Dendritic cell treated with granulocyte-macrophage colony-stimulating factor and Interleukin-4, amounts not matched to agents 40 ng/mL and 50 ng/mL, for 4 days (primary cell): ENCODE results near the gene C20orf144.
A peak's percentile ranks its signal among the peaks of the same experiment; 100 is the strongest.
"Not testable (repeated sequence)": the region's sequence is repeated elsewhere in the genome, so short reads cannot be mapped to it uniquely, and the experiment has no call there.

ENCODE experiments used
- H3K27ac Mint-ChIP-seq: one replicate; pipeline ENCODE4 v1.8.0; 2022; ENCODE audit warnings: mild to moderate bottlenecking, mixed read lengths
- H3K27me3 Mint-ChIP-seq: one replicate; pipeline ENCODE4 v1.8.0; 2022; ENCODE audit warnings: mild to moderate bottlenecking, mixed read lengths
- H3K36me3 Mint-ChIP-seq: one replicate; pipeline ENCODE4 v1.8.0; 2022; ENCODE audit warnings: low read depth, mixed read lengths
- H3K4me1 Mint-ChIP-seq: one replicate; pipeline ENCODE4 v1.8.0; 2022; ENCODE audit warnings: low read depth, mixed read lengths
- H3K4me3 Mint-ChIP-seq: one replicate; pipeline ENCODE4 v1.8.0; 2022; ENCODE audit warnings: mild to moderate bottlenecking, moderate library complexity, mixed read lengths
- H3K9me3 Mint-ChIP-seq: one replicate; pipeline ENCODE4 v1.8.0; 2022; ENCODE audit warnings: mixed read lengths
- intact Hi-C: fragments of 100-400 bp; cut with micrococcal nuclease; formaldehyde crosslinking; loops from one replicate; pipeline ENCODE4 v1.15.0; 2022

Gene C20orf144

GRCh38 chr20:33694639-33695012 lies 32.5 kb downstream of the C20orf144 start:
- Mint-ChIP-seq H3K4me3 (no peak overlapping the region), H3K27me3 (no peaks in the 10 kb centered on the region)

DNA sequence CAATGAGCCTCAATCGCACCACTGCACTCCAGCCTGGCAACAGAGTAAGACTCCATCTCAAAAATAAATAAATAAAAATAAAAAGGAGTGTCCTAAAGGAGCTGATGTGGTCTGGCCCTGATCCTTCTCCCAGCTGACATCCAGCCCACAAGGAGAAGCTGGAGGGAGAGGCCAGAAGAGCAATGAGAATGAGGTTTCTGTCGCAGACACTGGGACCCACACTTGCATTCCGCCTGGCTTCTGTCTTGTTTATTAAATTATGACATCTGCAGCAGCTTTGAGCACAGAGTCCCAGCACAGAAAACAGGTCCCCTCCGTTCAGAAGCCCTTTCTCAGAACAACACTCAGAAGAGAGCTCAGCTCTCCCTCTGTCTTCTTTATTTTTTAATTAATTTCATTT lies 34.3 kb downstream of the C20orf144 start:
- intact Hi-C loops = no loop called here
- H3K4me3 Mint-ChIP-seq = no peak overlapping the region
- peaks cover 13% of the 10 kb centered on the region for H3K9me3 Mint-ChIP-seq
- H3K27ac Mint-ChIP-seq = no peak overlapping the region
- no peaks in the 10 kb centered on the region for H3K36me3 Mint-ChIP-seq
- no peaks in the 10 kb centered on the region for H3K4me1 Mint-ChIP-seq
- H3K27me3 Mint-ChIP-seq = no peaks in the 10 kb centered on the region

More at GRCh38 chr20:33694639-33695012, 32.5 kb downstream of the C20orf144 start:
- H3K36me3 Mint-ChIP-seq = no peaks in the 10 kb centered on the region
- intact Hi-C loops = no loop called here
- peaks cover 5% of the 10 kb centered on the region for H3K9me3 Mint-ChIP-seq
- peaks cover 5% of the 10 kb centered on the region for H3K4me1 Mint-ChIP-seq
- no peak overlapping the region for H3K27ac Mint-ChIP-seq

DNA sequence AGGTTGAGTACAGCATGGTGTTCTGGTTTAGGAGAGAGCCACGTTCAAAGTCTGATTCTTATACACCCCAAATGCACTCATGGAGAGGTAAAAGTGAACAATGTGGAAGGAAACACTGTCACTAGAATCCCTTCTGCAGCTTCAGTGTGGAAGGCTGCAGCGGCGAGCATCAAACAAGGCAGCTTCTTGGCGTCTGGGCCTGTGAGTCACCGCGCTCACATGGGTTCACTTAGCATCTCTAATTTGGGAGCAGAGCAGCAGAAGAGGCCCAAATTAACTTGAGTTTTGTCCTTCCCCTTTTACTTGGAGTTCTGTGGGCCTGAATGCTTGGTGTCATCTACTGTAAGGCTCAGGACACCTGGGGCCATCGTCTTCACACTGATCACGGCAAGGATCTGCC lies 35.0 kb downstream of the C20orf144 start:
- intact Hi-C loops = no loop called here
- peaks cover 13% of the 10 kb centered on the region for H3K9me3 Mint-ChIP-seq
- H3K4me3 Mint-ChIP-seq = no peak overlapping the region
- no peaks in the 10 kb centered on the region for H3K36me3 Mint-ChIP-seq
- peak overlapping the region; percentile 24 for H3K27ac Mint-ChIP-seq
- H3K27me3 Mint-ChIP-seq = no peaks in the 10 kb centered on the region
- H3K4me1 Mint-ChIP-seq = no peaks in the 10 kb centered on the region

DNA sequence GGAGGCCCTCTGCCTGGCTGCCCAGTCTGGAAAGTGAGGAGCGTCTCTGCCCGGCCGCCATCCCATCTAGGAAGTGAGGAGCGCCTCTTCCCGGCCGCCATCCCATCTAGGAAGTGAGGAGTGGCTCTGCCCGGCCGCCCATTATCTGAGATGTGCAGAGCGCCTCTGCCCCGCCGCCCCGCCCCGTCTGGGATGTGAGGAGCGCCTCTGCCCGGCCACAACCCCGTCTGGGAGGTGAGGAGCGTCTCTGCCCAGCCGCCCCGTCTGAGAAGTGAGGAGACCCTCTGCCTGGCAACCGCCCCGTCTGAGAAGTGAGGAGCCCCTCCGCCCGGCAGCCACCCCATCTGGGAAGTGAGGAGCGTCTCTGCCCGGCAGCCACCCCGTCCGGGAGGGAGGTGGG lies 36.8 kb downstream of the C20orf144 start:
- H3K27me3 Mint-ChIP-seq, H3K27ac Mint-ChIP-seq, H3K36me3 Mint-ChIP-seq, H3K4me3 Mint-ChIP-seq, H3K4me1 Mint-ChIP-seq, intact Hi-C loops: not testable (repeated sequence)
- peaks cover 13% of the 10 kb centered on the region for H3K9me3 Mint-ChIP-seq

GRCh38 chr20:33700696-33701441 lies 38.7 kb downstream of the C20orf144 start:
- H3K4me1 Mint-ChIP-seq, H3K27ac Mint-ChIP-seq, intact Hi-C loops, H3K27me3 Mint-ChIP-seq, H3K36me3 Mint-ChIP-seq, H3K4me3 Mint-ChIP-seq: not testable (repeated sequence)
- peaks cover 13% of the 10 kb centered on the region for H3K9me3 Mint-ChIP-seq

GRCh38 chr20:33701629-33702450 lies 39.7 kb downstream of the C20orf144 start:
- Mint-ChIP-seq H3K4me3 (no peak overlapping the region), H3K27me3 (no peaks in the 10 kb centered on the region), H3K4me1 (no peaks in the 10 kb centered on the region), H3K9me3 (peaks cover 13% of the 10 kb centered on the region), H3K36me3 (peaks cover 6% of the 10 kb centered on the region), H3K27ac (no peak overlapping the region)
- intact Hi-C loops = no loop called here

DNA sequence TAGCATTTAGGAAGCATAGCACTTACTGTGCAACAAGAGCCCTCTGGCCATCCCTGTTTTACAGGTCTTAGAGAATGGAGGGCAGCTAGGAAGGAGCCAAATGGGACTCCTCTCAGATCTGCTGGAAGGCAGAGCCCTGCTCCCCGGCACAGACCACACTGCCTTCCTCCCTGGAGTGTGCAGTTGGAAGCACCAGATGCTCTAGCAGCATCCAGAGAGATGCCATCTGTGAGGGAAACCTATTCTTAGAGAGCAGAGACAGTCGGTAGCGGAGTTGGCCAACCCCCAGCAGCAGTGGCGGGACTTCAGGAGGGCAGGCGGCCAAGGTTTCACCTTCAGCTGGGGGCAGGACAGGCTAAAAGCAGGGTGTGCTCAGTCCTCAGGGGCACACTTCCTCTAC lies 40.7 kb downstream of the C20orf144 start:
- Mint-ChIP-seq H3K4me1 (no peaks in the 10 kb centered on the region), H3K27me3 (no peaks in the 10 kb centered on the region), H3K27ac (no peak overlapping the region), H3K9me3 (peaks cover 13% of the 10 kb centered on the region), H3K36me3 (peaks cover 15% of the 10 kb centered on the region), H3K4me3 (no peak overlapping the region)
- intact Hi-C loops = no loop called here

DNA sequence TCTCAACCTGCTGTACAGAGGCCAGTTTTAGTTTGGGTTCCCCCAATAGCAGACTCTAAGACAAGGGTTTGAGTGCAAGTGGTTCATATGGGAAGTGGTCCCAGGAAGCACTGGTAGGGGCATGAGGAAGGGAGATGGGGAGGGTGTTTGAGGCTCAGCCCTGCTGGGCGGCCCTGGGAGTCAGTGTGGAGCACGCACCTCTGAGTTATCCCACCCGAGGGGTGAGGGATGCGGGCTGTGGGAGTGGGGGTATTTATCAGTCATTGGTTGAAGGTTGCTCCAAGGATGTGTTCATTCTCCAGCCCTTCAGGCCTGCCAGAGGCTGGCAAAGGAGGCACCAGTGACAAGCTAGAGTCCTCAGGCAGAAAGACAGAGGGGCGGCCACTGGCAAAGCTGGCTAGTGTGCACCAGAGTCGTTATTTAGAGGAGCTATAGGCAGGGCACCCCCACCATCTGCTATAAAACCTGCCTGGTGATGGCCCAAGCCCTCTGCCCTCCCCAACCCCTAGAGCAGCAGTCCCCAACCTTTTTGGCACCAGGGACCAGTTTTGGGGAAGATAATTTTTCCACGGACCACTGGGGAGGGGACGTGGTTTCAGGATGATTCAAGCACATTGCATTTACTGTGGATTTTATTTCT lies 41.5 kb downstream of the C20orf144 start:
- H3K4me1 Mint-ChIP-seq = no peaks in the 10 kb centered on the region
- H3K4me3 Mint-ChIP-seq = no peak overlapping the region
- H3K27me3 Mint-ChIP-seq = no peaks in the 10 kb centered on the region
- H3K36me3 Mint-ChIP-seq = peaks cover 18% of the 10 kb centered on the region
- peaks cover 10% of the 10 kb centered on the region for H3K9me3 Mint-ChIP-seq
- intact Hi-C loops = no loop called here
- no peak overlapping the region for H3K27ac Mint-ChIP-seq

DNA sequence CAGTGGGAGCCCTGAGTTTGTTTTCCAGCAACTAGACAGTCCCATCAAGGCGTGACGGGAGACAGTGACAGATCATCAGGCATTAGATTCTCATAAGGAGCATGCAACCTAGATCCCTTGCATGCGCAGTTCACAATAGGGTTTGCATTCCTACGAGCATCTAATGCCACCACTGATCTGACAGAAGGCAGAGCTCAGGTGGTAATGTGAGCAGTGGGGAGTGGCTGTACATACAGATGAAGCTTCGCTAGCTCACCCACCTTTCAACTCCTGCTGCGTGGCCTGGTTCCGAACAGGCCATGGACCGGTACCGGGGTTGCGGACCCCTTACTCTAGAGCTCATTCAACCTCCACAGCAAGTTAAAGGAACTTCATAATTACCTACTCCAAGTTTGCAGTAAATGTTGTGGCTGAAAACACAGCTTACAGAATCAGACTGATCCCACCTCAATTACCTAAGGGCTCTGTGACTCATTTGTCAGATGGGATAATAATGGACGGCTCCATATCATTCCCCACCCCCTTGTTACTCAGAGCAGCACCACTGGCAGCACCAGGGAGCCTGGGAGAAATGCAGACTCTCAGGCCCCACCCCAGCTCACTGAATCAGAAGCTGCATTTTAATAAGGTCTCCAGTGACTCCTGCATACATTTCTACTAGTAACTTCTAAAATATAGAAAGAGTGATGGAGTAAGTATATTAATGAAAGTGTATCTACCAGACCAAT lies 42.2 kb downstream of the C20orf144 start:
- Mint-ChIP-seq H3K27me3 (no peaks in the 10 kb centered on the region), H3K4me3 (no peak overlapping the region), H3K36me3 (peaks cover 18% of the 10 kb centered on the region), H3K4me1 (no peaks in the 10 kb centered on the region), H3K27ac (no peak overlapping the region), H3K9me3 (peaks cover 8% of the 10 kb centered on the region)
- intact Hi-C loops = no loop called here

GRCh38 chr20:33707668-33708067 lies 45.5 kb downstream of the C20orf144 start:
- intact Hi-C loops = no loop called here
- Mint-ChIP-seq H3K27me3 (no peaks in the 10 kb centered on the region), H3K27ac (no peak overlapping the region)

DNA sequence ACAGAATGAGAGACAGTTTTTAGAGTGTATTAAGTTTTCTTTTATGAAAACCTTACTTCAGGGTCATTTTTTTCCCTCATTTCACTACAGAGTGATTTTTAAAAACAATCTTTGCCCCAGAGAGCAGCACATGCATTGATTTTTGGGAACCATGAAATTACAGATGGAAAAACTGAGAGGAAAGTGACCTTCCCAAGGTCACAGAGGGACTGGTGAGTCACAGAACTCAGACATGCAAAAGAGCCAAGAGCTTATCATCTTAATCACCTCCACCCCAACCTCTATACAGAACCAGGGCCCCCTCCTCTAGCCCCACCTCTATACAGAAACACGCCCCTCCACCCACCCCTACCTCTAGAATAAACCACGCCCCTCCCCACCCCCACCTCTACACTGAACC lies 47.3 kb downstream of the C20orf144 start:
- Mint-ChIP-seq H3K4me1 (peaks cover 25% of the 10 kb centered on the region), H3K4me3 (no peak overlapping the region), H3K27me3 (no peaks in the 10 kb centered on the region), H3K27ac (peak overlapping the region; percentile 24), H3K9me3 (no peaks in the 10 kb centered on the region), H3K36me3 (peaks cover 63% of the 10 kb centered on the region)
- intact Hi-C loops = no loop called here

More at GRCh38 chr20:33707668-33708067, 45.5 kb downstream of the C20orf144 start:
- H3K4me3 Mint-ChIP-seq = no peak overlapping the region
- H3K4me1 Mint-ChIP-seq = peaks cover 19% of the 10 kb centered on the region
- no peaks in the 10 kb centered on the region for H3K9me3 Mint-ChIP-seq
- peaks cover 46% of the 10 kb centered on the region for H3K36me3 Mint-ChIP-seq

DNA sequence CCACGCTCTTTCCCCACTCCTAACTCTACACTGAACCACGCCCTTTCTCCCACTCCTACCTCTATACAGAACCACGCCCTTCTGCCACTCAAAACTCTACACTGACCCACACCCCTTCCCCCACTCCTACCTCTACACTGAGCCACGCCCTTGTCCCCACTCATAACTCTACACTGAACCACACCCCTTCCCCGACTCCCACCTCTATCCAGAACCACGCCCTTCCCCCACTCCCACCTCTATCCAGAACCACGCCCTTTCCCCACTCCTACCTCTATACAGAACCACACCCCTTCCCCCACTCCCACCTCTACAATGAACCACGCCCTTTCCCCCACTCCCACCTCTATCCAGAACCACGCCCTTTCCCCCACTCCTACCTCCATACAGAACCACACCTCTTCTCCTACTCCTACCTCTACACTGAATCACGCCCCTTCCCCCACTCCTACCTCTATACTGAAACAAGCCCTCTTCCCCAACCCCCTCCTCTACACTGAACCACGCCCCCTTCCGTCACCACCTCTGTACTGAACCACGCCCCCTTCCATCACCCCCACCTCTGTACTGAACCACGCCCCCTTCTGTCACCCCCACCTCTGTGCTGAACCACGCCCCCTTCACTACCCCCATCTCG lies 47.9 kb downstream of the C20orf144 start:
- intact Hi-C loops = no loop called here

DNA sequence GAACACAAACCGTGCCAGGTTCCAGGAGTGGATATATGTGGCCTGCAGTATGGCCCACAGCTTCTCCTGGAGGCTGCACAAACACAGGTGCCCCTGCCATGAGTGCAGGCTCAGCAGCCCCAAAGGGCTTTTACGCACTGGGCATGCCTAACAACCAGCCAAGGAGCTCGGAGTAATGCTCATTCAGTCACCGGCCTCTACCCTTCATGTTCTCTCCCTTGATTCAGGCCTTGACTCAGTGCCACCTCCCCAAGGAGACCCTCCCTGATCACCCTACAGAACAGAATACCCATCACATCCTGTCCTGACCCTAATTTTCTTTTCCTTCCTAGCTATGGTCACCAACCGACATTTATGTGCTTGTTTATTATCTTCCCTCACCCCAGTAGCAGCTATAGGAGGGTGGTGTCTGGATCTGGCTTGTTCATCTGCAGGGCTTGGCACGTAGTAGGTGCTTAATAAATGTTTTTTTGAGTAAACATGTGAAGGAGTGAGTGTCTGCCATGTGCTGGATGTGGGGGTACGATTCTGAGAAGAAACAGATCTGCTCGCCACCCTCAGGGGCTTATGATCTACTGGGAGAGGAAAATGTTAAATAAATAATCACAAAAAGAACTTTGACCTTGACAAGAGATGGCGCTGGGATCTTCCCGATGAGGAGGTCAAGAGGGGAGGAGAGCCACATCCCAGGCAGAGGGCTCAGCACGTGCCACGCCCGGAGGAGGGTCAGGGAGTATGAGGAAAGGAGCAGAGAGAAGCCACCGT lies 48.7 kb downstream of the C20orf144 start:
- H3K27ac Mint-ChIP-seq = no peak overlapping the region
- H3K9me3 Mint-ChIP-seq = no peaks in the 10 kb centered on the region
- H3K4me3 Mint-ChIP-seq = no peak overlapping the region
- peaks cover 25% of the 10 kb centered on the region for H3K4me1 Mint-ChIP-seq
- peaks cover 67% of the 10 kb centered on the region for H3K36me3 Mint-ChIP-seq
- intact Hi-C loops = no loop called here
- H3K27me3 Mint-ChIP-seq = no peaks in the 10 kb centered on the region

More for the DNA sequence above, 47.9 kb downstream of the C20orf144 start:
- no peaks in the 10 kb centered on the region for H3K27me3 Mint-ChIP-seq
- no peaks in the 10 kb centered on the region for H3K9me3 Mint-ChIP-seq
- peaks cover 65% of the 10 kb centered on the region for H3K36me3 Mint-ChIP-seq
- H3K4me1 Mint-ChIP-seq = peaks cover 25% of the 10 kb centered on the region
- H3K27ac Mint-ChIP-seq = peak overlapping the region; percentile 24
- no peak overlapping the region for H3K4me3 Mint-ChIP-seq
